HFF-Myc (cell line): ENCODE results near the gene GBE1.

Source experiments
- DNase-seq: peaks from one replicate; pipeline ENCODE4 v3.0.0-alpha.2; 2011; ENCODE audit warnings: low read depth; ENCODE audit errors: extremely low read depth
- H3K4me3 ChIP-seq: replicated peaks from 2 replicates; pipeline ENCODE4 v1.5.1; 2011; ENCODE audit warnings: low read depth, mild to moderate bottlenecking, control low read depth, low read length
- CTCF ChIP-seq: IDR thresholded peaks from 2 replicates; pipeline ENCODE4 v1.5.1; 2012; ENCODE audit warnings: mild to moderate bottlenecking, low read depth, low read length, control low read depth; ENCODE audit errors: missing control alignments

GBE1 gene

DNA sequence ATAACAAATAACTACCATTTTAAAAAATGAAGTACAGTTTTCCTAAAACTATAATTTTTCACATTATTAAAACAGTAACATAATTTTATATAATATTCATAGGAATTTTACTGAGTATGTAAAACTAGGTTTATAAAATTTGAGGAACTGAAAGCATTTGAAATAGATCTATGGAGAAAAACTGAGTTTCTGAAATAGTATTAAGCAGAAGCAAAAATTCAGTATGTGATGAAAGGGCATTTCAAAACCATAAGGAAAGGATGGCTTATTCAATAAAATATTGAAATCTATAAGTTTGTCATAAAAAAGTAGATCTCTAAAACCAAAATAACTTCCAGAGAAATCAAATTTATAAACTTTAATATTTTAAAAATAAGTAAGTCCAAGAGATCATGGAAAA, 53.4 kb downstream of the GBE1 start:
- TF ChIP-seq CTCF = no peak
- no peak for DNase-seq

GRCh38 chr3:81702126-81702525, 59.3 kb downstream of the GBE1 start:
- TF ChIP-seq CTCF = no peak
- no peak overlapping the region for H3K4me3 ChIP-seq
- no peak for DNase-seq

More for the DNA sequence above, 53.4 kb downstream of the GBE1 start:
- H3K4me3 ChIP-seq = no peak overlapping the region

DNA sequence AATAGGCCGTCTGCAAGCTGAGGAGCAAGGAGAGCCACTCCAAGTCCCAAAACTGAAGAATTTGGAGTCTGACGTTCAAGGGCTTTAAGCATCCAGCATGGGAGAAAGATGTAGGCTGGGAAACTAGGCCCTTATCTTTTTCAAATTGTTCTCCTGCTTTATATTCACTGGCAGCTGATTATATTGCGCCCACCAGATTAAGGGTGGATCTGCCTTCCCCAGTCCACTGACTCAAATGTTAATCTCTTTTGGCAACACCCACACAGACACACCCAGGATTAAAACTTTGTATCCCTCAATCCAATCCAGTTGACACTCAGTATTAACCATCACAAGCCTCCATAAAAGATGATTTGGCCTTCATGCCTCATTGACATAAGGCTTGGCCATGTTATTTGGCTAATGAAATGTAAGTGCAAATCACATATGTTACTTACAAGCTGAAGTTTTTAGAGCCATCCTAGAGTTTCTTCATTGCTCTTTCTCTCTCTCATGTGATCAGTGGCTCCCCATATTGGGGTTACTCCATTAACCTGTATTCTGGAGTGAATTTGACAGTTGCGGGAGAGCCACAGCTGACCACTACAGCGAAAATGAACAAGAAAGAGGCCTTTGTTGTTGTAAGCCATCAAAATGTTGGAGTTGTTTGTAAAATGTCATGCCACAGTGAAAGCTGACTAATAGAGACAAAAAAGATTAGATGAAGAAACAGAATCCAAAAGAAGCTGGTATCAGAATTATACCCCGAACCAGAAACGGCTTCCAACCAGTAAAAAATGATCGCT, 61.7 kb downstream of the GBE1 start:
- no peak overlapping the region for H3K4me3 ChIP-seq
- DNase-seq = no peak
- TF ChIP-seq CTCF = no peak

- no peak for TF ChIP-seq CTCF
- no peak for DNase-seq
- no peak overlapping the region for H3K4me3 ChIP-seq
These were observed 65.4 kb downstream of the GBE1 start for GRCh38 chr3:81696090-81696489.

GRCh38 chr3:81695302-81695701, 66.1 kb downstream of the GBE1 start:
- H3K4me3 ChIP-seq = no peak overlapping the region
- TF ChIP-seq CTCF = no peak
- DNase-seq = no peak

- no peak for TF ChIP-seq CTCF
- no peak for DNase-seq
These were observed 66.8 kb downstream of the GBE1 start for GRCh38 chr3:81694662-81695061.

DNA sequence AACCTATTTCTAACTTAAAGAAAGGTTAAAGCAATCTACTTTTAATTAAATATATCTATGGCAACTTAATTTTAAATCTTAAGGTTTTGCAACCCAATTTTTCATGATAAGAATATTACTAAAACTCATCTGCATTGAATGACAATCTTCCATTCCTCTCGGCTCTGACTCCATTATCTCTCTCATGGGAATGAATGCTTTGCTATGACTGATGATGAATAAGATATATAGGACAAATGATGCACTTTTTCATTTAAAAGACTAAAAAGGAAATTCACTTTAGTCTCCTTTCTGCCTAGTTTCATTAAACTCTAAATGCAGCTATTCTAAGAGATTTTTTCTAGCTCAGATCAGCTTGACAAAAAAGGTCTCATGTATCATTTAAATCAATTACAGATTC, 68.7 kb downstream of the GBE1 start:
- TF ChIP-seq CTCF = no peak
- no peak for DNase-seq

More at GRCh38 chr3:81694662-81695061, 66.8 kb downstream of the GBE1 start:
- no peak overlapping the region for H3K4me3 ChIP-seq

More for the DNA sequence above, 68.7 kb downstream of the GBE1 start:
- no peak overlapping the region for H3K4me3 ChIP-seq
